Endothelial cell of umbilical vein (primary cell): ENCODE measurements around the gene BRI3BP. TPM values are rescaled to one million over a fixed set of nuclear protein-coding genes. Genes with fewer than 3 reads are reported as not detected.

ENCODE experiments used
- BruUV-seq: library from RNA; stranded (reverse); fragments of 400-500 nt; replicated peaks from 2 replicates; lab custom pipeline; 2021; lab: Mats Ljungman, UMichigan
- CTCF ChIA-PET: fragments of 300-600, 350-600 bp; sonication (Branson Sonifier 250); formaldehyde crosslinking; loops from one replicate; lab custom pipeline; 2021; ENCODE audit warnings: antibody characterized with exemption, inconsistent platforms; lab: Charles Lee
- POLR2A ChIA-PET: fragments of 300-600, 350-600 bp; sonication (Branson Sonifier 250); formaldehyde crosslinking; loops from one replicate; lab custom pipeline; 2021; ENCODE audit warnings: antibody characterized with exemption, inconsistent platforms; lab: Charles Lee
- DNase-seq: peaks from one replicate; pipeline ENCODE4 v3.0.0-alpha.2; 2011; ENCODE audit warnings: low read depth, low spot score
- FAIRE-seq: peaks from 2 replicates; lab custom pipeline; 2011; peaks lifted over from hg19 to GRCh38; lab: Jason Lieb, UNC
- H2AFZ ChIP-seq: 2 replicates; pipeline ENCODE4 v1.6.0; 2012; ENCODE audit warnings: low read depth, low read length, control low read depth, inconsistent platforms
- H3K27ac ChIP-seq: 2 replicates; pipeline ENCODE4 v1.5.1; 2011; ENCODE audit warnings: low read depth, mild to moderate bottlenecking, control low read depth, low read length, moderate library complexity; ENCODE audit not compliant: insufficient read depth
- H3K27me3 ChIP-seq, 2 experiments: 2 replicates each; pipeline versions ENCODE4 v1.6.0 to v1.6.1; 2011; ENCODE audit warnings: low read length in 2 of 2, mixed read lengths in 1 of 2; ENCODE audit not compliant: control insufficient read depth in 2 of 2, insufficient read depth in 2 of 2
- H3K36me3 ChIP-seq, 2 experiments: 2 replicates in 1 of 2; 3 replicates in 1 of 2; pipeline ENCODE4 v1.5.1; 2011; ENCODE audit warnings: low read length in 2 of 2, mild to moderate bottlenecking in 1 of 2, moderate library complexity in 1 of 2; ENCODE audit not compliant: control insufficient read depth in 2 of 2, insufficient read depth in 2 of 2; ENCODE audit errors: extremely low read depth in 1 of 2
- H3K4me1 ChIP-seq: 3 replicates; pipeline ENCODE4 v1.5.1; 2011; ENCODE audit warnings: mild to moderate bottlenecking, low read length; ENCODE audit not compliant: control insufficient read depth, insufficient read depth; ENCODE audit errors: extremely low read depth
- H3K4me2 ChIP-seq: 2 replicates; pipeline ENCODE4 v1.6.1; 2011; ENCODE audit warnings: low read length, control low read depth, mixed read lengths; ENCODE audit not compliant: insufficient read depth
- H3K4me3 ChIP-seq, 3 experiments: fragments of 200-600 bp in 1 of 3; sonication (generic), shearing (Covaris generic) in 1 of 3; replicated peaks in 1 of 3; 2 replicates each; pipeline ENCODE4 v1.5.1; 2011 to 2016; ENCODE audit warnings: control low read depth in 3 of 3, low read length in 3 of 3, mild to moderate bottlenecking in 2 of 3, inconsistent platforms in 1 of 3, low read depth in 1 of 3, moderate library complexity in 1 of 3; ENCODE audit not compliant: insufficient read depth in 1 of 3
- H3K79me2 ChIP-seq: 2 replicates; pipeline ENCODE4 v1.6.0; 2012; ENCODE audit warnings: low read length, inconsistent platforms; ENCODE audit not compliant: control insufficient read depth, insufficient read depth
- H3K9ac ChIP-seq: replicated peaks from 2 replicates; pipeline ENCODE3; 2011; ENCODE audit warnings: low read length, control low read depth; ENCODE audit not compliant: insufficient read depth; ENCODE audit errors: extremely low read depth
- H3K9me1 ChIP-seq: replicated peaks from 3 replicates; pipeline ENCODE4 v1.6.0; 2011; ENCODE audit warnings: mild to moderate bottlenecking, low read length; ENCODE audit not compliant: control insufficient read depth, insufficient read depth; ENCODE audit errors: extremely low read depth
- H3K9me3 ChIP-seq: replicated peaks from 2 replicates; pipeline ENCODE4 v1.5.1; 2012; ENCODE audit warnings: low read length, inconsistent platforms; ENCODE audit not compliant: control insufficient read depth, insufficient read depth
- H4K20me1 ChIP-seq: replicated peaks from 2 replicates; pipeline ENCODE3; 2011; ENCODE audit warnings: mild to moderate bottlenecking, low read length; ENCODE audit not compliant: control insufficient read depth, insufficient read depth; ENCODE audit errors: extremely low read depth
- EZH2 ChIP-seq: IDR thresholded peaks from 2 replicates; pipeline ENCODE4 v1.6.1; 2012; ENCODE audit warnings: borderline replicate concordance, low read depth, mild to moderate bottlenecking, moderate library complexity, low read length, inconsistent platforms; ENCODE audit not compliant: severe bottlenecking
- FOS ChIP-seq: IDR thresholded peaks from 2 replicates; pipeline ENCODE4 v1.6.1; 2011; ENCODE audit warnings: mild to moderate bottlenecking, low read length, moderate library complexity, borderline replicate concordance; ENCODE audit not compliant: insufficient read depth
- GATA2 ChIP-seq: IDR thresholded peaks from 2 replicates; pipeline ENCODE4 v1.7.0; 2011; ENCODE audit warnings: low read depth, mild to moderate bottlenecking, moderate library complexity, mixed read lengths, low read length; ENCODE audit not compliant: insufficient read length, insufficient read depth
- JUN ChIP-seq: IDR thresholded peaks from 2 replicates; pipeline ENCODE4 v1.6.1; 2011; ENCODE audit warnings: borderline replicate concordance, low read depth; ENCODE audit not compliant: insufficient read length, insufficient read depth
- MYC ChIP-seq: IDR thresholded peaks from one replicate; pipeline ENCODE4 v1.6.1; 2011; ENCODE audit warnings: mild to moderate bottlenecking, low read depth, low read length
- POLR2A ChIP-seq: IDR thresholded peaks from 2 replicates; pipeline ENCODE4 v1.6.1; 2012; ENCODE audit warnings: low read depth, mild to moderate bottlenecking, control low read depth, low read length
- POLR2AphosphoS5 ChIP-seq: IDR thresholded peaks from 2 replicates; pipeline ENCODE4 v1.6.1; 2012; ENCODE audit warnings: low read depth, mild to moderate bottlenecking, control low read depth, low read length, moderate library complexity; ENCODE audit not compliant: insufficient read depth
- dilution Hi-C: fragments of 300-500 bp; cut with MboI; formaldehyde crosslinking; loops from one replicate; pipeline ENCODE4 v1.15.0; 2019; ENCODE audit warnings: low sequenced_read_pairs; ENCODE audit not compliant: extremely low pct_ligation_motif_present
- intact Hi-C: fragments of 100-400 bp; cut with micrococcal nuclease; formaldehyde crosslinking; loops from one replicate; pipeline ENCODE4 v1.10.0; 2022
- polyA plus RNA-seq, 4 experiments: library from polyadenylated mRNA; depleted of rRNA in 3 of 4; stranded (reverse) in 3 of 4; unstranded in 1 of 4; fragments of >200 nt; gene quantifications; 2 replicates each; pipeline versions ENCODE4 v1.2.1 to v1.2.3, GENCODE V29; 2011 to 2012; ENCODE audit warnings: missing spikeins in 1 of 4
- total RNA-seq: library from RNA; stranded (reverse); gene quantifications from 2 replicates; pipeline ENCODE4 v1.2.3, GENCODE V29; 2021
- TF ChIP-seq, protein P1 (sequence below), 2 donors: IDR thresholded peaks; 1 replicate in 1 of 2; 2 replicates in 1 of 2; pipeline ENCODE4 v1.5.1; 2011; ENCODE audit warnings: low read length in 2 of 2, mild to moderate bottlenecking in 2 of 2, moderate library complexity in 2 of 2, control low read depth in 1 of 2, inconsistent platforms in 1 of 2, low read depth in 1 of 2; ENCODE audit not compliant: insufficient read depth in 1 of 2; ENCODE audit errors: extremely low read depth in 1 of 2
- TF ChIP-seq, protein P2 (sequence below): IDR thresholded peaks from 2 replicates; pipeline ENCODE4 v1.6.1; 2011; ENCODE audit not compliant: insufficient read depth, insufficient read length

Gene BRI3BP
- total and polyA plus RNA-seq, 2 donors (not counting 3 experiments of a cell fraction or from before 2014, with no cell fraction given), result 3.4 to 8.2 TPM

DNA sequence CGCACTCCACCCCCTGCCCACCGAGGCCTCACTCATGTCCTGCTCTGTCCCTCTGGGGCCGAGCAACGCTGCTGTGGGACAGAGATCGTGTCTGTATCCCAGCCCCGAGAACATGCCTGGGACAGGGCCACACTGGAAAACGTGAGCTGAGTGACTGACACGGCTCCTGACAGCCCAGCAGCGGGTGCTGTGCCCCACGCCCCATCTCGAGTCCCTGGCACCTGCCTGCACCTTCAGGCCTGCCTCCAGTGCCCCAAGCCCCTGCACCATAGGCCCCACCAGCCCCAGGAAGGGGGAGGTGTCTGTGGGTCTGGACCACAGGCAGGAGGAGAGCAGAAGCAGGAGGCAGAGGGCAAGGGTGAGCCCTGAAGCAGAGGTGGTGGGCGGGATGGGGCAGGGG lies 44.4 kb upstream of the BRI3BP start:
- Histone ChIP-seq H3K4me3 (no peak overlapping the region), H3K9me3 (no peaks in the 10 kb centered on the region), H3K36me3 (peaks cover 11 to 21% of the 10 kb centered on the region in 2 experiments), H3K27ac (no peak overlapping the region), H3K9ac (no peak overlapping the region), H3K9me1 (no peaks in the 10 kb centered on the region), H2AFZ (no peak overlapping the region), H3K27me3 (no peaks in the 10 kb centered on the region), H4K20me1 (no peaks in the 10 kb centered on the region), H3K79me2 (no peaks in the 10 kb centered on the region), H3K4me1 (no peaks in the 10 kb centered on the region), H3K4me2 (no peak overlapping the region)
- DNase-seq (no peak), FAIRE-seq (no peak)
- ChIA-PET CTCF (interaction anchor here (2.4 kb wide), 1 partner anchor 9 kb away, joined by 8 read pairs; no protein-coding TSS in a partner anchor), POLR2A (no interaction called here)
- BruUV-seq, result no TSS peak
- intact Hi-C loops, result no loop called here
- TF ChIP-seq, protein P1, sequence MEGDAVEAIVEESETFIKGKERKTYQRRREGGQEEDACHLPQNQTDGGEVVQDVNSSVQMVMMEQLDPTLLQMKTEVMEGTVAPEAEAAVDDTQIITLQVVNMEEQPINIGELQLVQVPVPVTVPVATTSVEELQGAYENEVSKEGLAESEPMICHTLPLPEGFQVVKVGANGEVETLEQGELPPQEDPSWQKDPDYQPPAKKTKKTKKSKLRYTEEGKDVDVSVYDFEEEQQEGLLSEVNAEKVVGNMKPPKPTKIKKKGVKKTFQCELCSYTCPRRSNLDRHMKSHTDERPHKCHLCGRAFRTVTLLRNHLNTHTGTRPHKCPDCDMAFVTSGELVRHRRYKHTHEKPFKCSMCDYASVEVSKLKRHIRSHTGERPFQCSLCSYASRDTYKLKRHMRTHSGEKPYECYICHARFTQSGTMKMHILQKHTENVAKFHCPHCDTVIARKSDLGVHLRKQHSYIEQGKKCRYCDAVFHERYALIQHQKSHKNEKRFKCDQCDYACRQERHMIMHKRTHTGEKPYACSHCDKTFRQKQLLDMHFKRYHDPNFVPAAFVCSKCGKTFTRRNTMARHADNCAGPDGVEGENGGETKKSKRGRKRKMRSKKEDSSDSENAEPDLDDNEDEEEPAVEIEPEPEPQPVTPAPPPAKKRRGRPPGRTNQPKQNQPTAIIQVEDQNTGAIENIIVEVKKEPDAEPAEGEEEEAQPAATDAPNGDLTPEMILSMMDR (IDR thresholded peaks at IDR 0.05; ENCODE audit: extremely low read depth in 1 of 2, insufficient read depth in 1 of 2, low read depth in 1 of 2, low read length in 2 of 2), result no peak
- TF ChIP-seq, protein P2, sequence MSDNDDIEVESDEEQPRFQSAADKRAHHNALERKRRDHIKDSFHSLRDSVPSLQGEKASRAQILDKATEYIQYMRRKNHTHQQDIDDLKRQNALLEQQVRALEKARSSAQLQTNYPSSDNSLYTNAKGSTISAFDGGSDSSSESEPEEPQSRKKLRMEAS, result no peak
- TF ChIP-seq GATA2, result no peak
- TF ChIP-seq POLR2A, result no peak
- no peak for TF ChIP-seq POLR2AphosphoS5
- TF ChIP-seq MYC, result no peak
- TF ChIP-seq JUN, result no peak
- TF ChIP-seq EZH2, result no peak
- TF ChIP-seq FOS, result no peak
- dilution Hi-C loops, result no loop called here
